TTC549 (cell line): ENCODE measurements around the gene RAB15.

ENCODE experiments used
- FAIRE-seq: peaks from 2 replicates; lab custom pipeline; 2012; peaks lifted over from hg19 to GRCh38; lab: Jason Lieb, UNC

Gene RAB15

DNA sequence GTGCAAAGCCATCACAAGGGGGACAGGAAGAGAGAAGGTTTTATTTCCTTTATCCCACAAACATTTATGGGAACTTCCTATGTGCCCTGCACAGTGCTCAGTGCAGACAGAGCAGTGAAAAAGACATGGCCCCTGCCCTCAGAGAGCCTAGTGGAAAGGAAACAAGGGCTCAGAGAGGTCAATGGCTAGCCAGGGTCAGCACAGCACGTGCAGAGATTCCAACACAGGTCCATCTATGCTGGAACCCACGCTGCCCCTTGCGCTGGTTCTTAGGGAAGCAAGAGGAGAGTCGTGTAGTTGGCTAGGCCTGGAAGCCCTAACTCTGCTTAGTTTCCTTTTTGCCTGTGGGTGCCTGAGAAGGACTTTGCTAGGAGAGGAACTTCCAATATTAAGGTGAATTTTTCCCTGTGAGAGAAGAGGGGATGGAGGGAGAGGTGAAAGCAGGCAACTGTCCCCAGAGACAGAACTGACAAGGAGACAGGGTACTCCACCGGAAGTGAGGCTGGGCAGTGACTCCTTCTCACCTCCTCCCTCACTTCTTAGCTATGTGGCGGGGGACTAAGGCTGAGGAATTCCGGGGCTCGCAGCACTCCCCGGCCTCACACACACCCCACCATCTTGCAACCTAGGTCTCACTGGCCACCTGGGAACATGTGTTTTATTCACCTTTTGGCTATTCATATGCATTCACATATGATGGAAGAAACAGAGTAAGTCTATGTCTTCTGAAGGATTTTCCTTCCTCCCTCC is 17.5 kb downstream of the RAB15 start:
- FAIRE-seq, result no peak

DNA sequence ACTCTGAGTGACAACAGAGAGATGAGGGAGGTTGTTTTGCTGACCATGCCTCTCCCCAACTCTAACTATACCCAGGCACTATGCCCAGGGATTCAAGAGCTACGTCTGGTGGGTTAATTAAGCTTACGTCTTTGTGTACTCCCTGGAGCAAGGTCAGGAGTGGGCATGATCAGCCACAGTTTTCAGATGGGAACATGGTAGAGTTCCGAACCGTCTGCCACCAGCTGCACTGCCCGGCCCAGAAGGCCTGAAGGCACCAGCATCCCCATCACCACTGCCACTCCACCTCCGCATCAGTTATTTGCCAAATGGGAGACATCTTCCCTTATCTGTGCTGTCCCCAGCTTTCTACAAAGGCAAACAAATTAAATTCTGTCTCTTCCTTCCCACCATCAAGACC is 18.5 kb downstream of the RAB15 start:
- FAIRE-seq, result no peak

DNA sequence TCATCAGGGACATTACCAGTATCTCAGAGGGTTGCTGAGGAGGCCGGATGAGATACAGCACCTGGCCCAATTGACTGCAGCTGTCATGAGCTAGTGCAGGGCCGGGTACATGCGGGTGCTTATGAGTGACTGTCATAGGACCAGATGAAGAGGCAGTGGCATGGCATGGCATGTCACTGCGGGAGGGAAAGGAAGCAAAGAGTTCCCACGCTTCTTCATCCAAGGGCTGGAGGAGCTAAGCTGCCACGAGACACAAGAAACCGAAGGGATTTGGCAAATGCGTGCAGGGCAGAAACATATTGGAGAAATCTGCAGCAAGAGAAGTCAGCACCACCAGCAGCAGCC is 18.9 kb downstream of the RAB15 start:
- FAIRE-seq, result no peak

DNA sequence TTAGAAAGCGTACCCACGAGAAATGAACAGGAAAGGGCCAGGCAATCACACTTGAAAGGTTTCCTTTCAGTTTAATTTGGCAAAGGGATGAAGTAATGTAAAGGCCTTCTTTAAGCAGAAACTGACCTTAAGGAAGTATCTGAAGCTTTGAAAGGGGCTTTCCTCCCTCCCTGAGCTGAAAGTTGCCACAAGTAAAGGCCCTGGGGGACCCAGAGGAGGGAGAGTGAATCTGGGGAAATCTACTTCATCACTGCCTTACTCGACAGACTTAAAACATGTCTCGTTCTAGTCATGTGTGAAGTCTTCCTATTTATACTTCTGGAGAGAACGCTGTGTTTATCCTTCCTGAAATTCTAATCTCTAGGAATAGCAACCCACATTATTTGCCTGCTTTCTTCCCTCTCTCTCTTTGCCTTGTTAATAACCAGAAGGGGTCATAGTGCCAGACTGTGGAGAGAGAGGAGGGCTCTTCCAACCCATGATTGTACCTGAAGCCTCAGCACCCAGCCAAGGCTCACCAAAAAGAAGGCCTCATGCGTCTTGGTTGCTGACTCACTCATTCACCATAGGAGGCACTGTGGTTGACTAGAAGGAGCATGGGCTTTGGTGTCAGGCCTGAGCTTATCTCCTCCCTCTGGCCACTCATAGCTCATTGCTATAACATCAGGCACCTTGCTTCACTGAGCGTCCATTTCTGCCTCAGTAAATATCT is 19.4 kb downstream of the RAB15 start:
- no peak for FAIRE-seq

DNA sequence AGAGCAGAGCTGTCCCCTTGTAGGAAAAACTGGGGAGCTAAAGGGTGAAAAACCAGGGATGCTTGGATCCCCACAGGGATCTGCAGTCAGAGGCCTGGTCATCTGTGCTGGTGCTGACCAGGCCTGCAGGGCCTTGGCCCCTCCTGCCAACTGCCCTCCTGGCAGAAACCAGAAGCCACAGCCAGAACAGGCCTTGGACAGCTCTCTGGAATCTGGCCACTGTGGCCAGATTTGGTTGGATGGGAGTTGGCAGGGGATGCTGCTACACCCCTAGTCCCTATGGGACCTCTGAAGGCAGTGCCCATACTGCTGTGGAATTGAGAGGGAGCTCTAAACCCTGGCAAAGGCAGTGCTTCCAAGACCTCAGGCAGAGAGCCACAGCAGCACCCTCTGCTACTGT is 20.4 kb downstream of the RAB15 start:
- no peak for FAIRE-seq

DNA sequence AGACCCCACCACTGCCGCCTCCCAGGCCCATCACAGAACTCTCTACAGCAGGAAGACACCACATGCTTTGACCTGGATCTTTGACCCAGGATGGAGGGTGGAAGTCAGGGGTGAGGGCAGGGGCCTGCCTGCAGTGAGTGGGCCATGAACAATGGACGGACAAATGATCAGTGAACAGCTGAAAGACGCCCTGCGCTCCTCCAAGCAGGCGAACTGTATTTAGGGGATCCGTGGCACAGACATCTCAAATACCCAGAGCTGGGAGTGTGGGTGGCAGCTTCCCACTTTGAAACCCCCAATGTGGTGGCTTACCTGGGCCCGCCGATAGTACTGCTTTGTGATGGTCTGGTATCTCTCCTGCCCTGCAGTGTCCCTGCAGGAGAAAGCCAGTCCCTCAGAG is 20.8 kb downstream of the RAB15 start:
- FAIRE-seq, result no peak

DNA sequence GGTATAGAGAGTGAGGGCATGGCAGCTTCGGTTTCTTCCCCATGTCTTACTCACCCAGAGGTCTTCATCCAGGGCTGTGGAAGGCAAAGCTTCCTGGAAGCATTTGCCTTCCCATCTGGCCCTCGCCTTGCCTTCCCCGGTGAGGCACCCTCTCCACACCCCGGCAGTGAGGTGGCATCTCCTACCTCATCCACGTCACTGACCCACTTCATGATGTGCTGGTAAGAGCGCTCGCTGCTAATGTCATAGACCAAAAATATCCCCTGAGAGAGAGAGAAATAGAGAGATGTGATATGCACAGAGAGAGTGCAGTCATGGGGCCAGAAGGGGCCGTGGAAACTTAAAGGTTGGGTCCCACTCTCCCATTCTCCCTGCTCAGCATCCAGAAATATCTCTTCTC is 21.2 kb downstream of the RAB15 start:
- FAIRE-seq, result no peak

DNA sequence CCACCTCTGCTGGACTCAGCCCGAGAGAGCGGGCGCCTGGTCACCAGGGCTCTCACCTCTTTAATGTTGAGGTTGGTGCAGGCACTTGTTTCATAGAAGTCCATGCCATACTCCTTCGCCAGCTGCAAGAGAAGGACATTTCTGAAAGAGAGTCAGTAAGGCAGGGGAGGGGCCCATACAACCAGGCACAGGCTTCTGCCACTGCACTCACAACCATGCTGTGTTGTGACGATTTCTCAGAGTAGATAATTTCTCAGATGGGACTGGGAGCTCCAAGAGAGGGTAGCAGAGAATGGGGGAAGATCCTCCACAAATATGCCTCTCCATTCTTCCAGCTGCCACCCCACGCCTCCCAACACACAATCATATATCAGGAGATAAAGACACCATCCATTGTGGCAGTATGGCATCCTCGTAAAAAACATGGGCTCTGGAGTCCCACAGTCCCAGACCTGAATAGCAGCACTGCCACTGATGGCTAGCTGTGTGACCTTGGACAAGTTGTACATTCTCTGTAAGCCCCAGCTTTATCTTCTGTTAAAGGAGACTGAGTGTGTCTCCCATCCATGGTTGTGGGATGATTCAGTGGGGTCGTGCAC is 23.4 kb downstream of the RAB15 start:
- no peak for FAIRE-seq

DNA sequence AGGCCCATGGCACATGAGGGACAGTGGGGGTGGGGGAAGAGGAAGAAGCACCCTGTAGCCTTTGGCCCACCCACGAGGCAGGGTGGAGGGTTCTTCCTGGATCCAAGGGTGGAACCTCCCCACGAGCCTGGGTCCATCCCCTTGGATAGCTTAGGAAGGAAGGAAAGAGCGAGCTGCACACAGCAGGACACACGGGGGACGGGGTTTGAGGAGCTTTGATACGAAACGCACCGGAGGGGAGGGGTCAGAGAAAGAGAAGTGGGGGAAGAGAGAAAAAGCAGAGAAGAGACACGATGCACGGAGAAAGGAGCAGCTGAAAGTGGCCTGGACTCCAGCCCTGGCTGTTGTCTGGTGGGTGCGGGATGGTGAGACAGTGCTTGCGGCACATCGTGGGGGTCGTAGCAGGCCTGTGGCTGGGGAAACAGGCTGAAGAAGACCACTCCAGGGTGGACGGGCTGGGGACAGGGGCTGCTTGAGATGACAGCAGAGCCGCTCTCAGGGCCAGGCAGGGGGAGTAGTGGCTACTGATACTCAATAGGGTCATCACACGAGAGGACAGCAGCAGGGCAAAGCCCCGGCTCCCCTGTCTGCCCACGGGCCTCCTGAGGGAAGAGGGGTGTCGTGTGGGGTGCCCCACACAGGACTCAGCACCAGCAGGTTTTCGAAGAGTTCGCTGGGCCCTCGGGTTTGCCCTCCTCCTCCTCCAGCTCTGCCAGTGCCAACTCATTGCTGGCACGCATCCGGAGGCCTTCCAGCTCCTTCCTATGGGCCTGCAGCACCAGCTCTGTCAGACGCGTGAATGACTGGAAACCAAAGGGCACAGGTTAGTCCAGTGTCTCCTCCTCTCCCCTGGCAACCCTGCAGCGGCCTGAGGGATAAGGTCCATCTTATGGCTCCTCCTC is 24.2 kb downstream of the RAB15 start:
- FAIRE-seq, result no peak

DNA sequence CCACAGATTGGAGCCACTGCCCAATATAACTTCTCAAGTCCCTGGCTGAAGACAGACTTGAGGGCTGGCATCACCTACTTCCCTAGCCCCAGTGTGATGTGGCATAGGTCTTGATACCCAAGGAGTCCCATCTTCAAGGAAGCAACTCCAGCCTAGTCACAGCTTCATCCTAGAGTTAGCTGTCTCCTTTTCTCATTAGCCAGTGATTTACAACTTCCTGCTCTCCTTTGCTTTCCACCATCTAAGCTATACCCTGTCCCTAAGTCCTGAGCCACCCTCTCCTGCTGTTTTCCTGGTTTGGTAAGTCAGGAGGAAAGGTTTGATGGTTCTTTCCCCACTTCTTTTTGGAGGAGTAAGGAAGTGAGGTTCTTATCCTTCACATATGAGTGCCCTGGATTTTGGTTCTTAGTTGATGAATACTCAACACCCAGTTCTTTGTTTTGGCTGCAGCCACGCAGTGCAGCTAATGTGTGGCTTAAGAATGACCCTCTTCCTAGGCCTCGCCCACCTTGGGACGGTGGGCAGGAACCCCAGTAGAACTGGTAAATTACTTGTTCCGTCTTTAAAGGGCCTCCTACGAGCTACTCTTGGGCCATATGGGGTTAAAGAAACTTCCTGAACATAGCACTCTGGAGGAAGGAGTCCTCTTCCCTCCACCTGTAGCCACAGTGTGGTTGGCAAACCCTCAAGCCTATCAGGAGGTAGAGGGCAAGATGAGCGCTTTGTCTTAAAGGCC is 25.7 kb downstream of the RAB15 start:
- FAIRE-seq, result no peak

DNA sequence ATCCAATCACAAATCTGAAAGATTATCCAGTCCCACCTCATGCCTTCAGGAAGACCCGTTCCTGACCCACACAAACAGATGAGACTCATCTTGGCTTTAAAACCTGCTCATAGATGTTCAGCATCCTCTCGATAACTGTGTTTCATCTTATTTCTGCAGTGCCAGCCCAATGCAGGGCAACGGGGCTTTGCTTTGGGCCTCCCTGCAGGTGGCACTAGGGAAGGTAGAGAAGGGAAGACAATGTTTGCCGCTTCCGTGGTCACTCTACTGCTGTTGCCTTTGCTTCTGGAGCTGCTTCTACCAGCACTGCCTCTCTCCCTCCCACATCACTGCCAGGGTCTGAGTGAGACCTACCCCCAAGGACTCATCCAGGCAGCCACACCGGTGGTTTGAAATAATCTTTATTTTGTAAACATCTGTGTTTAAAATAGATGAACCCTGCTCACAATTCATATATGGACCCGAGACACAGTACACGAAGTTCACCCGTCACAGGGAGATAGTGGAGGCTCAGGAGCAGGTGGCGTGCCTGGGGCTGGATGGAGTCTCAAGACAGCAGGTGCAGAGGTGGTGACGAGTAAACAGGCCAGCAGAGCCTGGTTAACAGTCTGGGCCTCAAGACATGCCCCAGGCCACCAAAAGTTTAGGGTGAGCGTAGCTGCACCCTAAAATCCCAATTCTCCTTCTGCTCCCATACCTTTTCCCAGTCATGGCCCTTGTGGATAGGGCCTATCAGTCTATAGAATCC is 26.5 kb downstream of the RAB15 start:
- no peak for FAIRE-seq

DNA sequence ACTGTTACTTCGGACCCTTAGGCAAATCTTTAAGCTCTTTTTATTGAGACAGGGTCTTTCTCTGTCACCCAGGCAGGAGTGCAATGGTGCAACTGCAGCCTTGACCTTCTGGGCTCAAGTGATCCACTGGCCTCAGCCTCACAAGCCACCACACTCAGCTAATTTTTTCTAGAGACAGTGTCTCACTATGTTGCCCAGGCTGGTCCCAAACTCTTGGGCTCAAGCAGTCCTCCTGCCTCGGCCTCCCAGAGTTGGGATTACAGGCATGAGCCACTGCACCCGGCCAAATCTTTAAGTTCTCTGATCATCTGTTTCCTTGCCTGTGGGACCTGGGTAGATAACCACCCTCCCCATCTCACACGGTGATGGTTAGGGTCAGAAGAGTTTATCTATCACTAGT is 27.3 kb downstream of the RAB15 start:
- no peak for FAIRE-seq

DNA sequence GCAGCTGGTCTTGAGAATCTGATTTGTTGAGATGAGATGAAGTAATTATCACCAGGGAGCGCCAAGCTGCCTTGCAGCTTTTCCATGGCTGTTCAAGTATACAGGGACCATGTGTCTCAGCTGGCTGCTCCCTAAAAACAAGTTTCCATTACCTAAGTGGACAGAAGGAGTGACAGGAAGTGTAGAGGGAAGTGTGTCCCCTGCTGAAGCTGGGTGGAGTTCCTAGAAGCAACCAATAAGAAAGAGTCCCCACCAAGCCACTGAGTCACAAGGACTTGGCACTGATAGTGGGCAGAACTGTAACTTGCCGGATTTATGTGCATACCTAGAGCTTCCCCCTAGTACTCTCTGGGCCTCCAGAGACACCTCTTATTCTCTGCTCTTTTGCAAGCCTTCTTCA is 28.1 kb downstream of the RAB15 start:
- FAIRE-seq, result no peak

DNA sequence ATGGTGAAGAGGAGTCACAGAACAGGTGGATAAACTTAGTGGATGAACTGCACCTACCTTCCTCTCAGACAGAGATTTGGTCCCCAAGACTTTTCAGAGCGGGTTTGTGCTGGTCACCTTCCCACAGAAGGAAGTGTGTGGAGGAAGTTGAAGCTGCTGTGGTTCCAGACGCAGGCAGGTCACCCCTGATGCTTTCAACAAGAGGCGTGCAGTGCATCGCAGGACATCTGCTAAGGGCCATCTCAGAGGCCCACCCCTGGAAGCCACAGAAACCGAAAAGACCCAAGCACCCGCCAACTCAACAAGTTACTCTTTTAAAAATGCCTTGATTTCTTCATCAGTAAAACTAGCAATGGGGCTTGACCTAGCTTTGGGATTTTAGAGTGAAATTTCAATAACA is 28.6 kb downstream of the RAB15 start:
- FAIRE-seq, result no peak

DNA sequence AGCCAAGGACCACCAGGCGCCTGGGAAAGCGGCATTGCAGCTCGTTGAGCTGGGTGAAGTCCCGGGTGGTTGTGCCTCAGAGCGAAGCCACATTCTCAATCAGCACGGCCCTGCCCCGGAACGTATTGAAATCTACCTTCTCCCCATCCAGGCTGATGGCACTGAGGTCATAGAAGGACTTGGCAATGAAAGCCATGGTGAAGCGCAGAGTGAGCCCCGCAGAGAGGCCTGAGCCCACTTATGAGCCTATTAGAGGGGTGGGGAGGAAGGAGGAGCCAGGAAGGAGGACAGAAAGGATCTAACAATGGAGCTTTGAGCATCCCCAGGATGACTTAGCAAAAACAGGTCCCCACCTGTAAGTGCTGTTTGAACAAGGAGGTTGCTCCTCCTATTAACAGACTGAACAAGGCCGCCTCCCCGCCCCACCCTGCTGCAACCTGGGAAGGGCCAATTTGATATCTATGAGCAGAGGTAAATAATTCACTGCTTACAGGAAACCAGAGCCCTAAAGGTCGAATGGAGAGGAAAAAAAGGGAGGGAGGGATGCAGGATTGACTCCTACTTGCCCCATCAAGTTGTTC is 29.5 kb downstream of the RAB15 start, which contains the start of gene GPX2:
GPX2 (minus strand) TSS at position 215 of the 581 bp plus-strand sequence; CDS start at position 196, 19 bp downstream.
- no peak for FAIRE-seq

DNA sequence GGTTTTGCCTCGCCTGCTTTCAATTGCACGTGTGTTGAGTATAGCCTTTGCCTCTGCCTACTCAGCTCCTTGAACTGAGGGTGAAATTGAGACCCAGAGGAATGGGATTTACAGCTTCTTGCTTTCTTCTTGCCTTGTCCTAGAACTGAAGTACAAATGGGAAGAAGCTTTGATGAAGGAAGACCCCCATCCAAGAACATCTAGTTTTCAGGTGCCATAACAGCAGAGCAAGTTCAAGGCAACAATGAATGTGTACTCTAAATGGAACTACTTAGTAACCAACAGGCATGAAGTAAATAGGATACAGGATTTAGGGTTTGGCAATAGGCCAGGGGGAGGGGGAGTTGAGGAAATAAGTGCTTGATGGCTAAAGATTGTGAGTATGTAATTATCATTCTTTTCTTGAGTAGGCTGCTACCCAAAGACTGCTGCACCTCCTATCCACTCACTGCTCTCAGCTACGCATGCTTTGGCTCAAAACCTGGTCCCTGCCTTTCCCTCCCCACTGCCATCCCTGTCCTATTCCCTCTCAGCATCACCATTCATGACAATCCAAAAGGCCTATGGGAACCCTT is 31.7 kb downstream of the RAB15 start:
- FAIRE-seq, result no peak

DNA sequence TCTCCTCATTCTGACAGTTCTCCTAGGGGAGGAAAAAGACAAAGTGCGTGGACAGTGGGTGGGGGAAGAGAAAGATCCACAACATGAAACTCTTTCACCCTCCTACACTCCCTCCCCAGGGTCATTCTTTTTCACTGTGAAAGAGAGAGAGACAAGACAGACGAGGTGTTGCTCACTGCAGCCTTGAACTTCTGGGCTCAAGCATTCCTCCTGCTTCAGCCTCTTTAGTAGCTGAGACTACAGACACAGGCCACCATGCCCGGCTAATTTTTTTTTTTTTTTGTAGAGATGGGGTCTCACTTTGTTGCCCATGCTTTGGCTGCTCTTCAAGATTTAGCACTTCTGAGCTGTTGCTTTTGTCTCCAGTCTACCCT is 32.3 kb downstream of the RAB15 start:
- FAIRE-seq, result no peak

DNA sequence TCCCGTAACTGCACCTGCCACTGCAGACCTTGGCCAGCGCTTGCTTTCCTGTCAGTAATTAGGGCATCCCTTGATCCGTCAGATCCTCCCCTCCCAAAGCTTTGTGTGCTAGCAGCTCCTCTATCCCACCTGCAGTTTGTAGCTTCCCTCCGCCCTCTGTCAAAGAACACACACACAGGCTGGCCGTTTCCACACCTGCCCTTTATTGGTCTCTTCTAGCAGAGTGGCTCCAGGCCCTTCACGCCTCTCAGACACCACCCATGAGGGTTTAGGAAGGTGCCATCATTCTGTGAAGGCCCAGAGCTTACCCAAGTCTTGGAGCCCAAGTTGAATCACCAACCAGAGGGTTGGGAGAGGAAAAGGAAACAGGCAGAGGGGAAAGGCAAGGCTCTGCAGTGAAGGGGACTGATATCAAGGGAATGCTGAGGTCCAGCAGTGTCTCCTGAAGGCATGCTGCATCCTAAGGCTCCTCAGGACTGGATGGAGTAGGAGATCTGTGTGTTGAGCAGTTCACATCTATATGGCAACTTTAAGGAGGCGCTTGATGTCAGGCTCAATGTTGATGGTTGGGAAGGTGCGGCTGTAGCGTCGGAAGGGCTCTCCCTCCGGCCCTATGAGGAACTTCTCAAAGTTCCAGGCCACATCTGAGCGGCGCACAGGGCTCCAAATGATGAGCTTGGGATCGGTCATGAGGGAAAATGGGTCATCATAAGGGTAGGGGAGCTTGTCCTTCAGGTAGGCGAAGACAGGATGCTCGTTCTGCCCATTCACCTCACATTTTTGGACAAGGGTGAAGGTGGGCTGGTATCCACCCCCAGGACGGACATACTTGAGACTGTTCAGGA is 32.9 kb downstream of the RAB15 start:
- no peak for FAIRE-seq

DNA sequence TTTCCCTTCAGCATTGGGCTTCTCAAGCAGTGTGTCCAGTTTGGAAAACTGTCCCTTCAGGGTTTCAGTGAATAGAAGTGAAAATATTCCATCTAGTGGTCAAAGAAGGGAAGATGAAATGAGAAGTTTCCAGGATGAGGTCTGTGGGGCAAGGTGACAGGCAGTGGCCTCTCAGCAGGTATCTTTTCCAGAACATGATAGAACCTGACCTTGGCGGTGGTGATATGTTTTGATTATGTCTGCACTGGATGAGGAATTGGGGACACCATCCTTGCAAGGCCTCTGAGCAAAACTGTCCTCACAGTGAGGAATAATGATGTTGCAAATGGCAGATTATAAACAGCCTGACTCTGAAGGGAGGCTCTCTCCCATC is 34.3 kb downstream of the RAB15 start:
- no peak for FAIRE-seq
